Measurements from ENCODE around the gene SSTR5. TPM values are rescaled to one million over a fixed set of nuclear protein-coding genes. Genes with fewer than 3 reads are reported as not detected.

Gene SSTR5
- total RNA-seq (2012; rRNA removed) (not detected in 2 replicates), polyA plus RNA-seq (2012; rRNA removed) (not detected in 2 replicates), Bru-seq, nascent RNA (not detected), BruChase-seq, experiment 1, labeled RNA remaining after a 6-hour chase (not detected), BruChase-seq, experiment 2, labeled RNA remaining after a 2-hour chase (not detected)
- not detected in 2 replicates for polyA plus RNA-seq (2012; cell fraction: cytosol; rRNA removed)
- polyA plus RNA-seq (2012; cell fraction: nucleus; rRNA removed; ENCODE audit: low replicate concordance) = not detected in 2 replicates
- long read RNA-seq = 0 reads

- ATAC-seq (ENCODE audit: low read depth) = no peak
- no peak within 1 kb of the TSS for H2AFZ ChIP-seq (replicated peaks; ENCODE audit: low read length, poor library complexity)
- BruUV-seq (replicated peaks) = no TSS peak
- no peak within 1 kb of the TSS for H2BK120ac ChIP-seq (ENCODE audit: low read depth, low read length)
- dilution Hi-C loops (cut with HindIII; ENCODE audit: low sequenced_read_pairs, unreplicated experiment) (no loop called here), intact Hi-C loops (cut with micrococcal nuclease) (no loop called here), in situ Hi-C loops (cut with MboI; ENCODE audit: low sequenced_read_pairs) (loop anchor here (25.0 kb wide), 1 partner anchor 360 kb away; the partner anchor contains the start of genes ANTKMT, FBXL16 and METRN)
- H3K9me1 ChIP-seq (ENCODE audit: insufficient read depth, low read length) = no peaks in the 10 kb centered on the region
- H4K8ac ChIP-seq (ENCODE audit: low read depth in 2 of 2, low read length in 2 of 2) = no peak within 1 kb of the TSS
- peak within 1 kb of the TSS; percentile 50 for H2AK9ac ChIP-seq (replicated peaks; ENCODE audit: low read depth, low read length, poor library complexity)
- no peaks in the 10 kb centered on the region for H4K20me1 ChIP-seq (ENCODE audit: insufficient read depth, low read length)
- H3K79me1 ChIP-seq (ENCODE audit: low read depth in 1 of 2, low read length in 2 of 2) = no peaks in the 10 kb centered on the region
- H3K4me3 ChIP-seq (ENCODE audit: insufficient read depth, low read depth, low read length) = no peak within 1 kb of the TSS
- no peaks in the 10 kb centered on the region for H3K36me3 ChIP-seq (ENCODE audit: control insufficient read depth, insufficient read depth, low read length)
- H3K27ac ChIP-seq (ENCODE audit: insufficient read depth, low read length) = no peak within 1 kb of the TSS
- WGBS, 2 experiments (ENCODE audit: extremely low coverage in 2 of 2, insufficient read length in 1 of 2) = 2% methylated on average over 10 of the region's 59 CpGs; no CpG with 5 or more reads in 1 of the 2 experiments
- H3K18ac ChIP-seq (ENCODE audit: low read depth, low read length) = no peak within 1 kb of the TSS
- no peak within 1 kb of the TSS for H3K4me2 ChIP-seq (ENCODE audit: low read depth, low read length)
- no peak within 1 kb of the TSS for H3K9ac ChIP-seq (ENCODE audit: low read depth, low read length)
- H3K9me3 ChIP-seq (ENCODE audit: control insufficient read depth, insufficient read depth, low read length) = no peaks in the 10 kb centered on the region
- H3K23ac ChIP-seq (ENCODE audit: low read depth, low read length) = no peak within 1 kb of the TSS
- no peak within 1 kb of the TSS for H2AK5ac ChIP-seq (ENCODE audit: low read depth, low read length)
- DNase-seq = no peak
- no peak within 1 kb of the TSS for H4K5ac ChIP-seq (ENCODE audit: low read depth, low read length)
- no peak within 1 kb of the TSS for H4K91ac ChIP-seq (ENCODE audit: insufficient read depth, low read depth, low read length)
- H3K14ac ChIP-seq (replicated peaks; ENCODE audit: low read depth, low read length) = no peak within 1 kb of the TSS
- no peak within 1 kb of the TSS for H3K56ac ChIP-seq (ENCODE audit: extremely low read depth, insufficient read depth, low read length)
- peaks cover 61% of the 10 kb centered on the region for H3K27me3 ChIP-seq (ENCODE audit: control insufficient read depth, insufficient read depth, low read length)
- no peaks in the 10 kb centered on the region for H3K4me1 ChIP-seq (ENCODE audit: control insufficient read depth, insufficient read depth, low read length)
- H2BK15ac ChIP-seq (ENCODE audit: low read depth, low read length) = no peak within 1 kb of the TSS
- ChIA-PET POLR2A (ENCODE audit: unreplicated experiment) (no interaction called here), CTCF (no interaction called here)
- H3K4ac ChIP-seq (ENCODE audit: low read depth, low read length) = no peak within 1 kb of the TSS
- H2BK5ac ChIP-seq (ENCODE audit: low read depth, low read length, poor library complexity, severe bottlenecking) = no peak within 1 kb of the TSS
- no peak within 1 kb of the TSS for H2BK20ac ChIP-seq (ENCODE audit: low read depth, low read length)
- TF ChIP-seq RAD21 (IDR thresholded peaks at IDR 0.05; ENCODE audit: low read length) = no peak
- TF ChIP-seq ELK1 (IDR thresholded peaks at IDR 0.05; ENCODE audit: borderline replicate concordance, low read depth, low read length) = no peak
- no peak for TF ChIP-seq POLR2A (IDR thresholded peaks at IDR 0.05; ENCODE audit: low read depth, low read length)
- no peak for TF ChIP-seq NFE2L2 (IDR thresholded peaks at IDR 0.05; ENCODE audit: low read depth, low read length)
- TF ChIP-seq FOS (IDR thresholded peaks at IDR 0.05; ENCODE audit: low read depth, low read length) = no peak
- no peak for TF ChIP-seq SMC3 (IDR thresholded peaks at IDR 0.05; ENCODE audit: low read depth, low read length)
- no peak for TF ChIP-seq MXI1 (IDR thresholded peaks at IDR 0.05; ENCODE audit: borderline replicate concordance, low read depth, low read length)
- no peak for TF ChIP-seq USF2 (IDR thresholded peaks at IDR 0.05; ENCODE audit: low read depth, low read length)
- TF ChIP-seq CEBPB (IDR thresholded peaks at IDR 0.05; ENCODE audit: low read depth, low read length) = no peak
- no peak for TF ChIP-seq CHD1 (IDR thresholded peaks at IDR 0.05; ENCODE audit: low read depth, low read length)
- no peak for TF ChIP-seq MAFK (IDR thresholded peaks at IDR 0.05; ENCODE audit: low read depth, low read length)
- no peak for TF ChIP-seq RCOR1 (IDR thresholded peaks at IDR 0.05; ENCODE audit: insufficient replicate concordance, low read length)
- TF ChIP-seq BHLHE40 (IDR thresholded peaks at IDR 0.05; ENCODE audit: low read depth, low read length) = no peak
- no peak for TF ChIP-seq MAZ (IDR thresholded peaks at IDR 0.05; ENCODE audit: borderline replicate concordance, low read depth, low read length)
These were observed at the start of gene SSTR5 for GRCh38 chr16:1072526-1073261. Gene SSTR5, plus strand, starts transcription at chr16:1072747. Its CDS starts 6,122 bp downstream, at chr16:1078869.

All from IMR-90 (cell line).